Activated CD4-positive, alpha-beta T cell treated with anti-CD3 and anti-CD28 coated beads for 36 hours (primary cell): ENCODE data around the gene AKT1S1. TPM values are rescaled to one million over a fixed set of nuclear protein-coding genes. Genes with fewer than 3 reads are reported as not detected.

Experiments used
- ATAC-seq: fragments of 200-7000 bp; cut with Tn5 transposase; one replicate; pipeline ENCODE4 v1.10.0; 2021; ENCODE audit warnings: mild to moderate bottlenecking, moderate library complexity
- CTCF ChIA-PET: fragments of 350-600 bp; sonication (Branson Sonifier 250); formaldehyde crosslinking; loops from one replicate; lab custom pipeline; 2021; ENCODE audit warnings: antibody characterized with exemption; lab: Charles Lee
- POLR2A ChIA-PET: fragments of 350-600 bp; sonication (Branson Sonifier 250); formaldehyde crosslinking; loops from one replicate; lab custom pipeline; 2021; ENCODE audit warnings: antibody characterized with exemption, inconsistent platforms; lab: Charles Lee
- DNase-seq: peaks from one replicate; pipeline ENCODE4 v3.0.0-alpha.2; 2020
- H3K27ac Mint-ChIP-seq: one replicate; pipeline ENCODE4 v1.8.0; 2021; ENCODE audit warnings: mixed read lengths
- H3K27me3 Mint-ChIP-seq: one replicate; pipeline ENCODE4 v1.8.0; 2021; ENCODE audit warnings: mixed read lengths
- H3K36me3 Mint-ChIP-seq: one replicate; pipeline ENCODE4 v1.8.0; 2021; ENCODE audit warnings: low read depth, mixed read lengths
- H3K4me1 Mint-ChIP-seq: one replicate; pipeline ENCODE4 v1.8.0; 2021; ENCODE audit warnings: mixed read lengths
- H3K4me3 Mint-ChIP-seq: one replicate; pipeline ENCODE4 v1.8.0; 2021; ENCODE audit warnings: mild to moderate bottlenecking, moderate library complexity, mixed read lengths
- H3K9me3 Mint-ChIP-seq: one replicate; pipeline ENCODE4 v1.8.0; 2021; ENCODE audit warnings: low read depth, mixed read lengths
- intact Hi-C, 2 experiments: fragments of 100-400 bp; cut with DNase I in 1 of 2; cut with micrococcal nuclease in 1 of 2; formaldehyde crosslinking; loops; one replicate each; pipeline versions ENCODE4 v1.14.2 to v1.15.1; 2022 to 2024; cut with DNase I, micrococcal nuclease
- total RNA-seq, 2 experiments: library from RNA; stranded (reverse); gene quantifications; one replicate each; pipeline ENCODE4 v1.2.3, GENCODE V29; 2021

The AKT1S1 gene
- total RNA-seq, 2 experiments from 2014 or later, result 16.1 to 20.3 TPM

DNA sequence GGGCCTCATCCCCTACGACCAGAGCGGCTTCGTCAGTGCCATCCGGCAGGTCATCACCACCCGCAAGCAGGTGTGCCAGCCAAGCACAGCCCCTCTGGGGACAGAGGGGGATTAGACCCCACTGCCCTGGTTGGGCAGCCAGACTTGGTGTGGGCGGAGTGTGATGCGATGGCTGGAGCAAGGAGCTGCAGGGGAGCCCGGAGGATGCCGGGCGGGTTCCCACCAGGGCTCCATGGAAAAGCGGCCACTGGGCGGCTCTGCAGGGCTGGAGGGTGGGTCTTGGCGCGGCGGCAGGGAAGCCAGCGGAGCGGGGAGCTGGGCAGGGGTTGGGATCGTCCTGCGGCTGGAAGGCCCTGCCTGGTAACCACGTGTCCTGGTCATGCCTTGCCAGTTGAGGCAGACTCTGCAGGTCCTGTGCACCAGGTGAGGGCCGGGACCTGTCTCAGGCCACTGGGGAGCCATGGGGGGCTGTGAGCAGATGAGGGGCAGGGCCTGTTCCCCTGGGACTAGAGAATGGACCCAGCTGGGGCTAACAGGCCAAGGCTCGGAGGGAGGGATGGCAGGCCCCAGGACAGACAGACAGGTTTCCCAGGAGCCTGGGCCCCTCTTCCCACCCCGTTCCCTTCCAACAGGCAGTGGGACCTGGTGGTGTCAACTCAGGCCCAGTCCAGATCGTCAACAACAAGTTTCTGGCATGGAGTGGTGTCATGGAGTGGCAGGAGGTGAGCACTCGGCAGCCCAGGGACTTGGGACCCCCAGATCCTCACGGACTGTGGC, 19.9 kb downstream of the AKT1S1 start:
- ChIA-PET CTCF (no interaction called here), POLR2A (no interaction called here)
- no peak for ATAC-seq
- Mint-ChIP-seq H3K4me1 (peaks cover 11% of the 10 kb centered on the region), H3K27ac (no peak overlapping the region), H3K36me3 (peaks cover 35% of the 10 kb centered on the region), H3K27me3 (no peaks in the 10 kb centered on the region), H3K4me3 (no peak overlapping the region), H3K9me3 (no peaks in the 10 kb centered on the region)
- intact Hi-C loops, result no loop called here
- peak; percentile 13 for DNase-seq

GRCh38 chr19:49856574-49857021, 20.6 kb downstream of the AKT1S1 start:
- no peak overlapping the region for H3K27ac Mint-ChIP-seq
- H3K9me3 Mint-ChIP-seq, result no peaks in the 10 kb centered on the region
- DNase-seq, result peak; percentile 11
- H3K4me3 Mint-ChIP-seq, result no peak overlapping the region
- no peaks in the 10 kb centered on the region for H3K27me3 Mint-ChIP-seq
- no peak for ATAC-seq
- ChIA-PET CTCF (no interaction called here), POLR2A (no interaction called here)
- peaks cover 14% of the 10 kb centered on the region for H3K4me1 Mint-ChIP-seq
- H3K36me3 Mint-ChIP-seq, result peaks cover 32% of the 10 kb centered on the region
- intact Hi-C loops, result no loop called here

DNA sequence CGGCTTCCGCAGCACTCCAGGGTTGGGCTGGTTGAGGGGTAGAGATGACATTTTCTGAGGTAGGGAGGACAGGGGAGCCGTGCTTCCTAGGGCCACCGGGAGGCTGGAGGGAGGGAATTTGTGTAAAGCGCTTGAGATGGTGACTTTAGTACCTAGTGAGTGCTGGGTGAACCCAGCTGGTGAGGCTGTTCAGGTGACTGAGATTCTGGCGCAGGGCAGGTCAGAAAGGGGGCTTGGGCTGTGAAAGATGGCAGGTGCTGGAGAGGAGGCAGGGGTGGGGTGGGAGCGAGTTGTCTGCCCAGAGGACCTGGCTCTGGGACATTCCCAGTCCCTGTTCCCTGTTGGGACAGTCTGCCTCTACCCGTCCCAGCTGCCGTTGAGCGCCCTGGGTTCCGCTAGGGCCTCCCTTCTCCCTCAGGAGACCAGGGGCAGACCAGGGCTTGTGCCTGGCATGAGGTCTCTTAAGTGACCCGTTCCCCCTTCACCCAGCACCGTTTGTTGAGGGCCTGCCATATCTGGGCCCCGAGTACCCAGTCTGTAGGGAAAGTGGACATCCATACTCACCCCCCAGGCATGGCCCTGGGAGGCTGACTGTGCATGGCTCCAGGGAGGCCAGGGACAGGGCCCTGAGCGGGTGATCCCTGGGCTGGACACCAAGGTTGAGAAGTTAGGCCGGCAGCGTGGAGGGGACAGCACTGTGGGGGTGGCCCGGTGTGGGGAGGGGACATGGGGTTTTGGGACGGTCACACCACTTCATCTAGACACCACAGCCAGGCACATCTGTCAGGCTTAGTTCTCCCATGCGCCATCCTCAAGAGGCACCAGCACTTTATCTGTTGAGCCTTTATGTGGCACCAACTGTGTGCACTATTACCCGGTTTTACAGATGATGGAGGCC, 21.2 kb downstream of the AKT1S1 start:
- ATAC-seq (no peak), DNase-seq (no peak)
- H3K4me3 Mint-ChIP-seq, result no peak overlapping the region
- H3K27me3 Mint-ChIP-seq, result no peaks in the 10 kb centered on the region
- H3K9me3 Mint-ChIP-seq, result no peaks in the 10 kb centered on the region
- POLR2A ChIA-PET, result no interaction called here
- intact Hi-C loops, result no loop called here
- H3K36me3 Mint-ChIP-seq, result peaks cover 28% of the 10 kb centered on the region
- no peak overlapping the region for H3K27ac Mint-ChIP-seq
- CTCF ChIA-PET, result no interaction called here
- peaks cover 14% of the 10 kb centered on the region for H3K4me1 Mint-ChIP-seq

GRCh38 chr19:49855277-49855675, 21.9 kb downstream of the AKT1S1 start:
- peak; percentile 13 for DNase-seq
- peaks cover 23% of the 10 kb centered on the region for H3K36me3 Mint-ChIP-seq
- ChIA-PET POLR2A (interaction anchor here (0.8 kb wide), 1 partner anchor 173 kb away, joined by 5 read pairs; no protein-coding TSS in a partner anchor), CTCF (no interaction called here)
- H3K4me1 Mint-ChIP-seq, result peaks cover 15% of the 10 kb centered on the region
- H3K27ac Mint-ChIP-seq, result no peak overlapping the region
- H3K27me3 Mint-ChIP-seq, result no peaks in the 10 kb centered on the region
- intact Hi-C loops, result no loop called here
- no peak overlapping the region for H3K4me3 Mint-ChIP-seq
- no peaks in the 10 kb centered on the region for H3K9me3 Mint-ChIP-seq
- no peak for ATAC-seq

- Mint-ChIP-seq H3K36me3 (peaks cover 26% of the 10 kb centered on the region), H3K27me3 (no peaks in the 10 kb centered on the region), H3K4me3 (no peak overlapping the region), H3K9me3 (peaks cover 5% of the 10 kb centered on the region), H3K4me1 (peaks cover 21% of the 10 kb centered on the region), H3K27ac (no peak overlapping the region)
- ChIA-PET POLR2A (interaction anchor here (0.8 kb wide), 1 partner anchor 172 kb away, joined by 5 read pairs; no protein-coding TSS in a partner anchor), CTCF (interaction anchor here (1.0 kb wide), 1 partner anchor 9 kb away, joined by 4 read pairs; no protein-coding TSS in a partner anchor)
- no peak for ATAC-seq
- intact Hi-C loops, result no loop called here
- DNase-seq, result peak; percentile 8
These were observed 22.5 kb downstream of the AKT1S1 start for GRCh38 chr19:49854378-49855263.

DNA sequence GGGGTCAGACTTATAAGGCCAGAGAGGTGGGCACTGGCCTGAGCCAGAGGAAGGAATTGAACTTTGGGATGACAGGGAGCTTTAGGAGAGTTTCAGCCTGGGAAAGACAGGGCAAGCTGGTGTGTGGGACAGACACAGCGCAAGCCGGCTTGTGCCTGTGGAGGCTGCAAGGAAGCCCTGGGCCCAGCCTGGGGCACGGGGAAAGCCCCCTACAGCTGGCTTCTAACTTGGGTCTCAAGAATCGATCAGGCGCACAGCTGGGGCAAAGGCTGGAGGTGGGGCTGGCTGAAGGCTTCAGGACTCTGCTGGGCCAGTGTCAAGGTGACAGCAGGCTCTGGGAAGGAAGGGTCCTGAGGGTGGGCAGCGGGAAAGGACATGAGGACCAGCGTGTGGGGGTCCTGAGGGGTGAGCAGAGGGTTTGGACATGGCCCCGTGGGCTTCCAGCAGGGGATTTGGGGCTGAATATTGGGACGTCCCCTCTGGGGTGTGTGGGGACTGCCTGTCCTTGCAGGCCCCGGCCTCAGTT, 23.2 kb downstream of the AKT1S1 start:
- ChIA-PET POLR2A (interaction anchor here (1.4 kb wide), 1 partner anchor 16 kb away, joined by 3 read pairs; no protein-coding TSS in a partner anchor), CTCF (interaction anchor here (1.0 kb wide), 1 partner anchor 10 kb away, joined by 4 read pairs; no protein-coding TSS in a partner anchor)
- intact Hi-C loops, result no loop called here
- peaks cover 26% of the 10 kb centered on the region for H3K4me1 Mint-ChIP-seq
- no peak overlapping the region for H3K4me3 Mint-ChIP-seq
- H3K27ac Mint-ChIP-seq, result no peak overlapping the region
- peaks cover 9% of the 10 kb centered on the region for H3K9me3 Mint-ChIP-seq
- ATAC-seq (no peak), DNase-seq (peak; percentile 7)
- no peaks in the 10 kb centered on the region for H3K27me3 Mint-ChIP-seq
- H3K36me3 Mint-ChIP-seq, result peaks cover 28% of the 10 kb centered on the region

GRCh38 chr19:49852631-49853126, 24.5 kb downstream of the AKT1S1 start:
- Mint-ChIP-seq H3K9me3 (peaks cover 11% of the 10 kb centered on the region), H3K27ac (peak overlapping the region; percentile 15), H3K36me3 (peaks cover 23% of the 10 kb centered on the region), H3K27me3 (no peaks in the 10 kb centered on the region), H3K4me1 (peaks cover 36% of the 10 kb centered on the region), H3K4me3 (peak overlapping the region; percentile 85)
- peak; percentile 16 for DNase-seq
- CTCF ChIA-PET, result no interaction called here
- POLR2A ChIA-PET, result interaction anchor here (1.4 kb wide), 1 partner anchor 17 kb away, joined by 3 read pairs; no protein-coding TSS in a partner anchor
- ATAC-seq, result no peak
- intact Hi-C loops, result loop anchor here in 1 of 2 experiments (1.0 kb wide), 1 partner anchor 15 kb away; the partner anchor contains the start of gene PNKP

- Mint-ChIP-seq H3K36me3 (peaks cover 23% of the 10 kb centered on the region), H3K4me1 (peaks cover 36% of the 10 kb centered on the region), H3K9me3 (peaks cover 11% of the 10 kb centered on the region), H3K27me3 (no peaks in the 10 kb centered on the region), H3K27ac (peak overlapping the region; percentile 68), H3K4me3 (peak overlapping the region; percentile 85)
- no peak for ATAC-seq
- intact Hi-C loops, result loop anchor here (1.0 to 2.0 kb wide), 6 partner anchors 16 to 355 kb away; partner anchors contain the start of genes ATF5 (in 1 of the 2), BCL2L12 (in 1 of the 2), FUZ (in 1 of the 2) and IRF3 (in 1 of the 2)
- ChIA-PET POLR2A (interaction anchor here (1.5 kb wide), 1 partner anchor 39 kb away, joined by 3 read pairs; the partner anchor contains the start of gene FUZ), CTCF (interaction anchor here (0.7 kb wide), 1 partner anchor 171 kb away, joined by 3 read pairs; no protein-coding TSS in a partner anchor)
- peak; percentile 54 for DNase-seq
These were observed 25.5 kb downstream of the AKT1S1 start for GRCh38 chr19:49851456-49852259.

DNA sequence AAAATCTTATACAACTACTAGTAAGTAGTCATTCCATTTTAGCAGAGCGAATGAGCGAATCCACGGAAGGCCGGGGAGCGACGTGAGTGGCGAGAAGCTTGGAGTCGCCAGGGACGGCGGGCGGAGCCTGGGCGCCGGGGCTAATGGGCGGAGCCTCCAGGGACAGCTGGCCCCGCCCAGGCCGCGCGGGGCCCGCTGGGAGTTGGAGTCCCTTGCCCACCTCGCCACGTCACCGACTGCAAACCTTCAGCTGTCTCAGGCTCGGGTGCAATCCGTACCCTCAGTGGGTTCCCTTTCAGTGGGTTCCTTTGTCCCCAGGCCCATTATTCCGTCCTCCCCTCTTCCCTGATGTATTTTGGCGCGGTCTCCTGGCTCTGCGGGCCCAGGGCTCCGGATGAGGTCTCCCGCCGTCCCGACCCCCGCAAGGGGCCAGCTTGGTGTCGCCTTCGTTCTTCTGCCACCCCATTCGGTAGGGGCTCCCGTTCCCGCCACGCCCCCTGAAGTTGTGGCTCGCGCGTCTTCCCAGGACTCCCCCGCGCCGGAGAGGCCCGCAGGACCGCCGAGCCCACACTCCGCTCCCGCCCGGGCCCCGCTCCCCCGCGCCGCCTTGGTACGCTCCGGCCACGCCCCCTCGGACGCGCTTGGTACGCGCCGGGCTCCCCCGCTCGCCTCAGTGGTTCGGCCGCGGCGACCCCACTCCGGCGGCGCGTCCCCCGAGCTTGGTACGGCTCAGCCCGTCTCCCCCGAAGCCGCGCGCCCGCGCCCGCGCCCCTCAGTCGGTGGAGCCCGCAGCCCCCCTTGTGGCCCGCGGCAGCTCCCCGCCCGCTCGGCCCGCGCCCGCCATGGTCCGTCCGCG, 26.4 kb downstream of the AKT1S1 start, which contains the start of gene PTOV1:
TSS of gene PTOV1 (plus strand) at position 673 of the 856 bp plus-strand sequence.
- H3K27me3 Mint-ChIP-seq, result no peaks in the 10 kb centered on the region
- intact Hi-C loops, result loop anchor here (1.0 to 2.0 kb wide), 14 partner anchors 17 to 354 kb away; partner anchors contain the start of genes AKT1S1 (in 2 of the 2), FUZ (in 2 of the 2), TBC1D17 (in 2 of the 2) and ATF5 (in 1 of the 2)
- DNase-seq (peak; percentile 95), ATAC-seq (peak; percentile 91)
- peaks cover 36% of the 10 kb centered on the region for H3K4me1 Mint-ChIP-seq
- H3K4me3 Mint-ChIP-seq, result peak within 1 kb of the TSS; percentile 85
- peaks cover 22% of the 10 kb centered on the region for H3K36me3 Mint-ChIP-seq
- peaks cover 11% of the 10 kb centered on the region for H3K9me3 Mint-ChIP-seq
- ChIA-PET CTCF (interaction anchor here (0.6 to 1.0 kb wide), 7 partner anchors 14 to 170 kb away, joined by 3 to 7 read pairs (median 3); partner anchors contain the start of genes FUZ and MED25), POLR2A (interaction anchor here (0.6 to 1.5 kb wide), 7 partner anchors 11 to 544 kb away, joined by 3 to 7 read pairs (median 3); partner anchors contain the start of genes ATF5, FUZ and NUP62)
- peak within 1 kb of the TSS; percentile 91 for H3K27ac Mint-ChIP-seq
